ENCODE data around the gene ACTBL2.

- TF ChIP-seq EP300 (IDR thresholded peaks at IDR 0.05; ENCODE audit: borderline replicate concordance in 1 of 2, low read depth in 1 of 2, low read length in 1 of 2) (no peak), RCOR1 (IDR thresholded peaks at IDR 0.05; ENCODE audit: low read length) (no peak), GABPA (IDR thresholded peaks at IDR 0.05; ENCODE audit: low read depth) (no peak), SIN3A (IDR thresholded peaks at IDR 0.05; ENCODE audit: borderline replicate concordance, low read depth, low read length) (no peak), PBX3 (IDR thresholded peaks at IDR 0.05) (no peak), CHD2 (IDR thresholded peaks at IDR 0.05; ENCODE audit: low read length, partially characterized antibody) (no peak), FOXJ3 (CRISPR knock-in tag; IDR thresholded peaks at IDR 0.05) (no peak), SMC3 (IDR thresholded peaks at IDR 0.05; ENCODE audit: low read depth, low read length) (no peak), RAD21 (IDR thresholded peaks at IDR 0.05; ENCODE audit: low read length) (no peak), TCF12 (IDR thresholded peaks at IDR 0.05) (no peak)
- TF ChIP-seq, protein P1, sequence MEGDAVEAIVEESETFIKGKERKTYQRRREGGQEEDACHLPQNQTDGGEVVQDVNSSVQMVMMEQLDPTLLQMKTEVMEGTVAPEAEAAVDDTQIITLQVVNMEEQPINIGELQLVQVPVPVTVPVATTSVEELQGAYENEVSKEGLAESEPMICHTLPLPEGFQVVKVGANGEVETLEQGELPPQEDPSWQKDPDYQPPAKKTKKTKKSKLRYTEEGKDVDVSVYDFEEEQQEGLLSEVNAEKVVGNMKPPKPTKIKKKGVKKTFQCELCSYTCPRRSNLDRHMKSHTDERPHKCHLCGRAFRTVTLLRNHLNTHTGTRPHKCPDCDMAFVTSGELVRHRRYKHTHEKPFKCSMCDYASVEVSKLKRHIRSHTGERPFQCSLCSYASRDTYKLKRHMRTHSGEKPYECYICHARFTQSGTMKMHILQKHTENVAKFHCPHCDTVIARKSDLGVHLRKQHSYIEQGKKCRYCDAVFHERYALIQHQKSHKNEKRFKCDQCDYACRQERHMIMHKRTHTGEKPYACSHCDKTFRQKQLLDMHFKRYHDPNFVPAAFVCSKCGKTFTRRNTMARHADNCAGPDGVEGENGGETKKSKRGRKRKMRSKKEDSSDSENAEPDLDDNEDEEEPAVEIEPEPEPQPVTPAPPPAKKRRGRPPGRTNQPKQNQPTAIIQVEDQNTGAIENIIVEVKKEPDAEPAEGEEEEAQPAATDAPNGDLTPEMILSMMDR (IDR thresholded peaks at IDR 0.05) = no peak
- TF ChIP-seq, protein P2, sequence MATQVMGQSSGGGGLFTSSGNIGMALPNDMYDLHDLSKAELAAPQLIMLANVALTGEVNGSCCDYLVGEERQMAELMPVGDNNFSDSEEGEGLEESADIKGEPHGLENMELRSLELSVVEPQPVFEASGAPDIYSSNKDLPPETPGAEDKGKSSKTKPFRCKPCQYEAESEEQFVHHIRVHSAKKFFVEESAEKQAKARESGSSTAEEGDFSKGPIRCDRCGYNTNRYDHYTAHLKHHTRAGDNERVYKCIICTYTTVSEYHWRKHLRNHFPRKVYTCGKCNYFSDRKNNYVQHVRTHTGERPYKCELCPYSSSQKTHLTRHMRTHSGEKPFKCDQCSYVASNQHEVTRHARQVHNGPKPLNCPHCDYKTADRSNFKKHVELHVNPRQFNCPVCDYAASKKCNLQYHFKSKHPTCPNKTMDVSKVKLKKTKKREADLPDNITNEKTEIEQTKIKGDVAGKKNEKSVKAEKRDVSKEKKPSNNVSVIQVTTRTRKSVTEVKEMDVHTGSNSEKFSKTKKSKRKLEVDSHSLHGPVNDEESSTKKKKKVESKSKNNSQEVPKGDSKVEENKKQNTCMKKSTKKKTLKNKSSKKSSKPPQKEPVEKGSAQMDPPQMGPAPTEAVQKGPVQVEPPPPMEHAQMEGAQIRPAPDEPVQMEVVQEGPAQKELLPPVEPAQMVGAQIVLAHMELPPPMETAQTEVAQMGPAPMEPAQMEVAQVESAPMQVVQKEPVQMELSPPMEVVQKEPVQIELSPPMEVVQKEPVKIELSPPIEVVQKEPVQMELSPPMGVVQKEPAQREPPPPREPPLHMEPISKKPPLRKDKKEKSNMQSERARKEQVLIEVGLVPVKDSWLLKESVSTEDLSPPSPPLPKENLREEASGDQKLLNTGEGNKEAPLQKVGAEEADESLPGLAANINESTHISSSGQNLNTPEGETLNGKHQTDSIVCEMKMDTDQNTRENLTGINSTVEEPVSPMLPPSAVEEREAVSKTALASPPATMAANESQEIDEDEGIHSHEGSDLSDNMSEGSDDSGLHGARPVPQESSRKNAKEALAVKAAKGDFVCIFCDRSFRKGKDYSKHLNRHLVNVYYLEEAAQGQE (IDR thresholded peaks at IDR 0.05; ENCODE audit: low read depth, low read length) = no peak
These were observed 27.1 kb upstream of the ACTBL2 start for GRCh38 chr5:57509501-57510260.
